B cell (primary cell): ENCODE measurements around the gene NEMP2. TPM values are rescaled to one million over a fixed set of nuclear protein-coding genes. Genes with fewer than 3 reads are reported as not detected.

Experiments
- ATAC-seq: fragments of 200-7000 bp; cut with Tn5 transposase; one replicate; pipeline ENCODE4 v1.10.0; 2021; ENCODE audit warnings: low read depth, mild to moderate bottlenecking, moderate number of reproducible peaks, moderate library complexity
- CTCF ChIA-PET: fragments of 350-600 bp; sonication (Branson Sonifier 250); formaldehyde crosslinking; loops from one replicate; lab custom pipeline; 2021; ENCODE audit warnings: antibody characterized with exemption, inconsistent platforms; lab: Charles Lee
- POLR2A ChIA-PET: fragments of 350-600 bp; sonication (Branson Sonifier 250); formaldehyde crosslinking; loops from one replicate; lab custom pipeline; 2021; ENCODE audit warnings: antibody characterized with exemption; lab: Charles Lee
- DNase-seq: peaks from one replicate; pipeline ENCODE4 v3.0.0; 2013
- H2AFZ ChIP-seq: 2 replicates; pipeline ENCODE4 v1.6.1; 2012; ENCODE audit warnings: mild to moderate bottlenecking, low read depth, low read length; ENCODE audit not compliant: insufficient read depth, poor library complexity, severe bottlenecking
- H3K27ac ChIP-seq, 2 donors: 1 replicate in 1 of 2; 2 replicates in 1 of 2; pipeline ENCODE4 v1.5.1; 2012 to 2013; ENCODE audit warnings: low read length in 2 of 2, mild to moderate bottlenecking in 2 of 2, moderate library complexity in 1 of 2
- H3K27me3 ChIP-seq, 4 experiments: fragments of 200-600 bp in 1 of 4; sonication (generic) in 1 of 4; replicated peaks in 1 of 4; 1 replicate in 2 of 4; 2 replicates in 2 of 4; pipeline versions ENCODE4 v1.6.1 to v1.7.0; 2013 to 2016; ENCODE audit warnings: low read length in 3 of 4, mild to moderate bottlenecking in 2 of 4, mixed read lengths in 1 of 4, moderate library complexity in 1 of 4; ENCODE audit not compliant: insufficient read depth in 4 of 4, control insufficient read depth in 3 of 4; ENCODE audit errors: control extremely low read depth in 1 of 4
- H3K36me3 ChIP-seq, 2 experiments: replicated peaks in 1 of 2; 1 replicate in 1 of 2; 2 replicates in 1 of 2; pipeline versions ENCODE4 v1.6.1 to v1.7.1; 2013; ENCODE audit warnings: low read length in 1 of 2; ENCODE audit not compliant: insufficient read depth in 2 of 2, control insufficient read depth in 1 of 2; ENCODE audit errors: control extremely low read depth in 1 of 2, extremely low read depth in 1 of 2
- H3K4me1 ChIP-seq, 2 donors: fragments of 200-600 bp in 1 of 2; sonication (generic) in 1 of 2; 1 replicate in 1 of 2; 2 replicates in 1 of 2; pipeline versions ENCODE4 v1.5.1 to v1.6.1; 2013 to 2017; ENCODE audit warnings: low read length in 2 of 2; ENCODE audit not compliant: control insufficient read depth in 2 of 2, insufficient read depth in 2 of 2
- H3K4me2 ChIP-seq: replicated peaks from 2 replicates; pipeline ENCODE3; 2012; ENCODE audit warnings: mild to moderate bottlenecking, low read depth, low read length; ENCODE audit not compliant: poor library complexity, severe bottlenecking
- H3K4me3 ChIP-seq, 5 experiments: fragments of 200-600 bp in 1 of 5; sonication (generic) in 1 of 5; 1 replicate in 3 of 5; 2 replicates in 2 of 5; pipeline versions ENCODE4 v1.5.1 to v1.7.0; 2011 to 2016; ENCODE audit warnings: low read length in 4 of 5, mild to moderate bottlenecking in 4 of 5, low read depth in 2 of 5, control low read depth in 1 of 5, moderate library complexity in 1 of 5; ENCODE audit not compliant: insufficient read depth in 1 of 5; ENCODE audit errors: control extremely low read depth in 1 of 5, extremely low read depth in 1 of 5
- H3K79me2 ChIP-seq: fragments of 200-600 bp; sonication (generic); one replicate; pipeline ENCODE4 v1.6.0; 2016; ENCODE audit warnings: low read length; ENCODE audit not compliant: control insufficient read depth, insufficient read depth
- H3K9ac ChIP-seq: fragments of 200-600 bp; sonication (generic); 2 replicates; pipeline ENCODE4 v1.6.1; 2017; ENCODE audit warnings: mild to moderate bottlenecking, low read length, moderate library complexity
- H3K9me3 ChIP-seq, 3 donors: one replicate each; pipeline versions ENCODE4 v1.6.1 to v1.7.1; 2013; ENCODE audit warnings: low read length in 2 of 3; ENCODE audit not compliant: control insufficient read depth in 2 of 3, insufficient read depth in 1 of 3; ENCODE audit errors: control extremely low read depth in 1 of 3
- H4K20me1 ChIP-seq: 2 replicates; pipeline ENCODE4 v1.6.0; 2012; ENCODE audit warnings: mild to moderate bottlenecking, low read length; ENCODE audit not compliant: insufficient read depth, control insufficient read depth, poor library complexity, severe bottlenecking
- H3K27ac Mint-ChIP-seq: one replicate; pipeline ENCODE4 v1.8.0; 2021; ENCODE audit warnings: mixed read lengths
- H3K27me3 Mint-ChIP-seq: one replicate; pipeline ENCODE4 v1.8.0; 2021; ENCODE audit warnings: mixed read lengths
- H3K4me1 Mint-ChIP-seq: one replicate; pipeline ENCODE4 v1.8.0; 2021; ENCODE audit warnings: mixed read lengths
- H3K4me3 Mint-ChIP-seq: one replicate; pipeline ENCODE4 v1.8.0; 2021; ENCODE audit warnings: mixed read lengths
- H3K9me3 Mint-ChIP-seq: one replicate; pipeline ENCODE4 v1.8.0; 2022; ENCODE audit warnings: mixed read lengths; ENCODE audit not compliant: insufficient read depth
- CTCF ChIP-seq: fragments of 200-600 bp; IDR thresholded peaks from one replicate; pipeline ENCODE4 v1.8.0; 2022; ENCODE audit warnings: antibody characterized with exemption, mild to moderate bottlenecking
- EZH2 ChIP-seq: IDR thresholded peaks from 2 replicates; pipeline ENCODE4 v1.6.1; 2012; ENCODE audit warnings: borderline replicate concordance, low read depth, mild to moderate bottlenecking, moderate library complexity, low read length; ENCODE audit not compliant: insufficient read depth, poor library complexity, severe bottlenecking
- WGBS: methylation state at CpG from one replicate; pipeline ENCODE4 v1.1.5; 2013; ENCODE audit warnings: missing lambda C conversion rate; ENCODE audit not compliant: insufficient coverage; 5-methylcytosine and 5-hydroxymethylcytosine counted together
- intact Hi-C: fragments of 100-400 bp; cut with micrococcal nuclease; formaldehyde crosslinking; loops from one replicate; pipeline ENCODE4 v1.10.0; 2022
- polyA plus RNA-seq: library from polyadenylated mRNA; depleted of rRNA; stranded (reverse); fragments of >200 nt; gene quantifications from 2 replicates; pipeline ENCODE4 v1.2.3, GENCODE V29; 2012
- total RNA-seq, 2 donors: library from RNA; stranded (reverse); fragments of 120-200 nt in 1 of 2; gene quantifications; 1 replicate in 1 of 2; 2 replicates in 1 of 2; pipeline versions ENCODE4 v1.2.3 to v1.2.4, GENCODE V29; 2013 to 2022

NEMP2 gene
- total and polyA plus RNA-seq, 2 donors (not counting 1 experiment from before 2014, with no cell fraction given): 1.3 to 17.3 TPM

DNA sequence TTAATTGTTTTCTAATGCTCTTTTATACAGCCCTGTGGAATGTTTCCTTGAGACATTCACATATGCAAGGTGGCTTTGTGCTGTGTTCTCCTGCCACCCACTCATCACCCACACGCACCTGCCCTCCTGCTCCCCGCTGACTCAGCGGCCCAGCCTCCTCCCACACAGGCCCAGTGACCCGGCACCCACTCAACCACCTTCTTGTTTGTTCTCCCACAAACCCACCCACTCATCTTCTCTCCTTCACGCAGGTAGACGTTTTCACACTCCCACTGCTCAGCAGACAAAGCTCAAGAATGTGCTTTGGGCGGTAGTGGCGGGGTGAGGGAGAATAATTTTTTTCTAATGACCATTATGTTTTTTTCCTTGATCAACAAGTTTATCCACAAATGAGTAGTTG lies 28.6 kb upstream of the NEMP2 start:
- Histone ChIP-seq H3K27ac (no peak overlapping the region), H4K20me1 (no peaks in the 10 kb centered on the region), H3K4me1 (no peaks in the 10 kb centered on the region), H3K79me2 (no peaks in the 10 kb centered on the region), H3K4me2 (no peak overlapping the region), H3K9me3 (peaks cover 4 to 12% (median 10%) of the 10 kb centered on the region in 3 donors), H3K9ac (no peak overlapping the region), H3K4me3 (no peak overlapping the region), H3K36me3 (no peaks in the 10 kb centered on the region), H2AFZ (no peak overlapping the region), H3K27me3 (no peaks in the 10 kb centered on the region)
- peak; percentile 14 for ATAC-seq
- Mint-ChIP-seq H3K27ac (no peak overlapping the region), H3K4me1 (peaks cover 4% of the 10 kb centered on the region), H3K4me3 (no peak overlapping the region), H3K27me3 (no peaks in the 10 kb centered on the region), H3K9me3 (peaks cover 4% of the 10 kb centered on the region)
- no peak for DNase-seq
- POLR2A ChIA-PET: no interaction called here
- 32% methylated on average over 4 of the region's 8 CpGs for WGBS
- CTCF ChIA-PET: no interaction called here
- TF ChIP-seq CTCF (no peak), EZH2 (no peak)
- intact Hi-C loops: no loop called here

- no peak overlapping the region for H3K9ac ChIP-seq
- H3K27ac ChIP-seq: no peak overlapping the region
- H3K79me2 ChIP-seq: no peaks in the 10 kb centered on the region
- H3K27me3 ChIP-seq: no peaks in the 10 kb centered on the region
- H3K9me3 ChIP-seq: peaks cover 0 to 6% (median 3%) of the 10 kb centered on the region in 3 donors
- H3K36me3 ChIP-seq: no peaks in the 10 kb centered on the region
- intact Hi-C loops: no loop called here
- ChIA-PET POLR2A (no interaction called here), CTCF (interaction anchor here (1.2 kb wide), 1 partner anchor 9 kb away, joined by 4 read pairs; no protein-coding TSS in a partner anchor)
- no peak overlapping the region for H3K4me2 ChIP-seq
- no peak overlapping the region for H3K27ac Mint-ChIP-seq
- no peaks in the 10 kb centered on the region for H4K20me1 ChIP-seq
- no peak overlapping the region for H3K4me3 ChIP-seq
- no peaks in the 10 kb centered on the region for H3K27me3 Mint-ChIP-seq
- TF ChIP-seq EZH2 (no peak), CTCF (no peak)
- no peak overlapping the region for H3K4me3 Mint-ChIP-seq
- H3K4me1 Mint-ChIP-seq: peaks cover 4% of the 10 kb centered on the region
- H2AFZ ChIP-seq: no peak overlapping the region
- DNase-seq (no peak), ATAC-seq (no peak)
- H3K4me1 ChIP-seq: no peaks in the 10 kb centered on the region
- 71% methylated on average over 1 of the region's 2 CpGs for WGBS
- peaks cover 1% of the 10 kb centered on the region for H3K9me3 Mint-ChIP-seq
Measured at GRCh38 chr2:190562121-190562520, 27.6 kb upstream of the NEMP2 start.
